HCT116 (cell line): Measurements from ENCODE around the gene RS1. TPM values are rescaled to one million over a fixed set of nuclear protein-coding genes. Genes with fewer than 3 reads are reported as not detected.

Experiments used
- ATAC-seq: fragments of 200-7000 bp; cut with Tn5 transposase; 2 replicates; pipeline ENCODE4 v1.9.1; 2020; ENCODE audit warnings: mild to moderate bottlenecking, moderate library complexity
- BruUV-seq: library from RNA; stranded (reverse); fragments of 400-500 nt; replicated peaks from 2 replicates; lab custom pipeline; 2021; lab: Mats Ljungman, UMichigan
- CTCF ChIA-PET: fragments of 300-600 bp; sonication (Branson Sonifier 250); formaldehyde crosslinking; loops from one replicate; lab custom pipeline; 2021; ENCODE audit warnings: antibody characterized with exemption; lab: Charles Lee
- POLR2A ChIA-PET: fragments of 300-600, 350-600 bp; sonication (Branson Sonifier 250); formaldehyde crosslinking; loops from one replicate; lab custom pipeline; 2021; ENCODE audit warnings: antibody characterized with exemption; lab: Charles Lee
- RAD21 ChIA-PET, 2 experiments: fragments of 300-600 bp; sonication (Branson Sonifier 250); formaldehyde crosslinking; loops; one replicate each; lab custom pipeline; 2023; ENCODE audit warnings: low total read pairs in 2 of 2; ENCODE audit not compliant: uncharacterized antibody in 2 of 2, unreplicated experiment in 2 of 2, low non-redundant PET in 1 of 2; lab: Charles Lee
- DNase-seq: peaks from one replicate; pipeline ENCODE4 v3.0.0-alpha.2; 2010; ENCODE audit warnings: low read depth, low spot score
- H2AFZ ChIP-seq: fragments of 200-600 bp; shearing (Covaris generic), sonication (generic); 2 replicates; pipeline ENCODE4 v1.6.1; 2017; ENCODE audit warnings: low read depth, mixed run types, mixed read lengths, antibody characterized with exemption, low read length; ENCODE audit not compliant: poor library complexity, severe bottlenecking
- H3K27ac ChIP-seq: 2 replicates; pipeline ENCODE4 v1.5.1; 2012; ENCODE audit warnings: low read depth, low read length
- H3K27me3 ChIP-seq: fragments of 200-600 bp; sonication (generic); 2 replicates; pipeline ENCODE4 v1.6.1; 2016; ENCODE audit warnings: mixed run types, low read length, mixed read lengths; ENCODE audit not compliant: insufficient read depth
- H3K36me3 ChIP-seq, 2 experiments: fragments of 200-500 bp in 1 of 2; fragments of 200-600 bp in 1 of 2; sonication (Bioruptor generic) in 1 of 2; sonication (generic) in 1 of 2; 2 replicates each; pipeline versions ENCODE4 v1.5.1 to v1.6.1; 2014 to 2016; ENCODE audit warnings: low read length in 2 of 2, inconsistent platforms in 1 of 2, mixed read lengths in 1 of 2, mixed run types in 1 of 2; ENCODE audit not compliant: insufficient read depth in 2 of 2, control insufficient read depth in 1 of 2
- H3K4me1 ChIP-seq, 2 experiments: fragments of 200-600 bp in 1 of 2; sonication (generic) in 1 of 2; 2 replicates each; pipeline versions ENCODE4 v1.5.1 to v1.6.1; 2012 to 2017; ENCODE audit warnings: low read length in 2 of 2, inconsistent platforms in 1 of 2, mild to moderate bottlenecking in 1 of 2, mixed read lengths in 1 of 2, mixed run types in 1 of 2, moderate library complexity in 1 of 2; ENCODE audit not compliant: insufficient read depth in 2 of 2, control insufficient read depth in 1 of 2
- H3K4me2 ChIP-seq: fragments of 200-600 bp; sonication (generic); 2 replicates; pipeline ENCODE4 v1.6.1; 2017; ENCODE audit warnings: mixed run types, low read length, mixed read lengths
- H3K4me3 ChIP-seq, 2 experiments: fragments of 200-600 bp in 1 of 2; sonication (generic) in 1 of 2; replicated peaks in 1 of 2; 2 replicates each; pipeline ENCODE4 v1.5.1; 2011 to 2016; ENCODE audit warnings: low read length in 2 of 2, control low read depth in 1 of 2, low read depth in 1 of 2, mild to moderate bottlenecking in 1 of 2, mixed read lengths in 1 of 2, mixed run types in 1 of 2
- H3K79me2 ChIP-seq: fragments of 200-600 bp; sonication (generic); 2 replicates; pipeline ENCODE4 v1.6.1; 2017; ENCODE audit warnings: mild to moderate bottlenecking, mixed run types, low read length, moderate library complexity, mixed read lengths; ENCODE audit not compliant: insufficient read depth
- H3K9ac ChIP-seq: fragments of 200-600 bp; sonication (generic); 2 replicates; pipeline ENCODE4 v1.6.1; 2016; ENCODE audit warnings: low read length, mixed read lengths
- H3K9me2 ChIP-seq: fragments of 200-600 bp; sonication (generic), shearing (Covaris generic); 2 replicates; pipeline ENCODE4 v1.6.1; 2017; ENCODE audit warnings: mixed run types, mild to moderate bottlenecking, moderate library complexity; ENCODE audit not compliant: insufficient read depth
- H3K9me3 ChIP-seq, 2 experiments: fragments of 200-500 bp in 1 of 2; fragments of 200-600 bp in 1 of 2; sonication (Bioruptor generic) in 1 of 2; sonication (generic) in 1 of 2; 2 replicates each; pipeline ENCODE4 v1.6.1; 2014 to 2017; ENCODE audit warnings: low read length in 2 of 2, mixed read lengths in 2 of 2, inconsistent platforms in 1 of 2, low read depth in 1 of 2, mild to moderate bottlenecking in 1 of 2, mixed run types in 1 of 2, moderate library complexity in 1 of 2; ENCODE audit not compliant: control insufficient read depth in 1 of 2, insufficient read depth in 1 of 2
- H4K20me1 ChIP-seq: fragments of 200-600 bp; sonication (generic), shearing (Covaris generic); 2 replicates; pipeline ENCODE4 v1.6.1; 2017; ENCODE audit warnings: mixed run types, mild to moderate bottlenecking, moderate library complexity; ENCODE audit not compliant: insufficient read depth
- CEBPB ChIP-seq: IDR thresholded peaks from 2 replicates; pipeline ENCODE4 v1.6.1; 2012; ENCODE audit warnings: low read depth
- CTCF ChIP-seq, 3 experiments: fragments of 200-600 bp in 1 of 3; sonication (generic) in 1 of 3; IDR thresholded peaks in 2 of 3; conservative IDR thresholded peaks in 1 of 3; 2 replicates each; pipeline ENCODE4 v1.5.1; 2012 to 2017; ENCODE audit warnings: low read depth in 2 of 3, low read length in 2 of 3, antibody characterized with exemption in 1 of 3, borderline replicate concordance in 1 of 3, control low read depth in 1 of 3, mild to moderate bottlenecking in 1 of 3, mixed read lengths in 1 of 3, mixed run types in 1 of 3, moderate library complexity in 1 of 3; ENCODE audit not compliant: insufficient read depth in 1 of 3
- EGR1 ChIP-seq: IDR thresholded peaks from 2 replicates; pipeline ENCODE4 v1.6.1; 2012; ENCODE audit warnings: low read depth
- FOSL1 ChIP-seq: IDR thresholded peaks from 2 replicates; pipeline ENCODE4 v1.6.1; 2012; ENCODE audit warnings: low read depth
- JUND ChIP-seq: IDR thresholded peaks from 2 replicates; pipeline ENCODE4 v1.6.1; 2012
- MAX ChIP-seq: IDR thresholded peaks from 2 replicates; pipeline ENCODE4 v1.6.1; 2012
- POLR2AphosphoS5 ChIP-seq: IDR thresholded peaks from 2 replicates; pipeline ENCODE4 v1.6.1; 2011; ENCODE audit warnings: mild to moderate bottlenecking, low read depth, low read length, moderate library complexity
- RAD21 ChIP-seq: IDR thresholded peaks from 2 replicates; pipeline ENCODE4 v1.6.1; 2012; ENCODE audit warnings: low read depth, mild to moderate bottlenecking
- SRF ChIP-seq: IDR thresholded peaks from 2 replicates; pipeline ENCODE4 v1.6.1; 2012; ENCODE audit warnings: low read depth
- YY1 ChIP-seq: IDR thresholded peaks from 2 replicates; pipeline ENCODE4 v1.6.1; 2011; ENCODE audit warnings: low read length, low read depth, moderate library complexity, mild to moderate bottlenecking; ENCODE audit not compliant: insufficient replicate concordance; ENCODE audit errors: extremely low read depth
- ZFX ChIP-seq: fragments of 450-650 bp; IDR thresholded peaks from 2 replicates; pipeline ENCODE4 v1.6.1; 2017
- intact Hi-C: fragments of 100-400 bp; cut with micrococcal nuclease; formaldehyde crosslinking; loops from 2 replicates; pipeline ENCODE4 v1.10.0; 2022
- total RNA-seq: library from RNA; stranded (reverse); gene quantifications from one replicate; pipeline ENCODE4 v1.2.1, GENCODE V29; 2021; ENCODE audit not compliant: unreplicated experiment

The RS1 gene
- total RNA-seq, 1 experiment from 2014 or later: not detected

- Histone ChIP-seq H3K27ac (no peak overlapping the region), H3K9me2 (no peaks in the 10 kb centered on the region), H3K4me3 (no peak overlapping the region), H3K4me1 (no peaks in the 10 kb centered on the region), H3K27me3 (no peaks in the 10 kb centered on the region), H2AFZ (no peak overlapping the region), H3K36me3 (no peaks in the 10 kb centered on the region), H3K9ac (no peak overlapping the region), H4K20me1 (no peaks in the 10 kb centered on the region), H3K79me2 (no peaks in the 10 kb centered on the region), H3K9me3 (no peaks in the 10 kb centered on the region)
- RAD21 ChIA-PET: no interaction called here
- intact Hi-C loops: no loop called here
- CTCF ChIA-PET: no interaction called here
- DNase-seq: no peak
- POLR2A ChIA-PET: no interaction called here
- TF ChIP-seq CTCF (IDR thresholded peaks at IDR 0.05 in 2 of 3, conservative IDR thresholded peaks at IDR 0.05 in 1 of 3; ENCODE audit: borderline replicate concordance in 1 of 3, insufficient read depth in 1 of 3, low read depth in 2 of 3, low read length in 2 of 3) (no peak), RAD21 (no peak), CEBPB (no peak), SRF (no peak), ZFX (no peak), MAX (no peak), POLR2AphosphoS5 (no peak)
- TF ChIP-seq, all 23 proteins: peak for 0
- ATAC-seq: no peak
- no peak overlapping the region for H3K4me2 ChIP-seq
- BruUV-seq: no TSS peak
Measured at GRCh38 chrX:18596096-18596495, 75.8 kb downstream of the RS1 start.

- BruUV-seq: no TSS peak
- no peaks in the 10 kb centered on the region for H3K9me2 ChIP-seq
- no peak overlapping the region for H3K27ac ChIP-seq
- DNase-seq (no peak), ATAC-seq (no peak)
- POLR2A ChIA-PET: no interaction called here
- H3K4me2 ChIP-seq: no peak overlapping the region
- no peak overlapping the region for H2AFZ ChIP-seq
- H3K79me2 ChIP-seq: no peaks in the 10 kb centered on the region
- H3K9me3 ChIP-seq: no peaks in the 10 kb centered on the region
- no peak overlapping the region for H3K9ac ChIP-seq
- H4K20me1 ChIP-seq: no peaks in the 10 kb centered on the region
- no peaks in the 10 kb centered on the region for H3K27me3 ChIP-seq
- RAD21 ChIA-PET: no interaction called here
- CTCF ChIA-PET: no interaction called here
- intact Hi-C loops: no loop called here
- no peak overlapping the region for H3K4me3 ChIP-seq
- TF ChIP-seq JUND: no peak
- TF ChIP-seq EGR1: no peak
- no peak for TF ChIP-seq YY1
- TF ChIP-seq FOSL1: no peak
- TF ChIP-seq MAX: no peak
- no peak for TF ChIP-seq CEBPB
- no peaks in the 10 kb centered on the region for H3K36me3 ChIP-seq
- no peaks in the 10 kb centered on the region for H3K4me1 ChIP-seq
Measured at GRCh38 chrX:18594079-18594478, 77.8 kb downstream of the RS1 start.
